PC-3 (cell line): ENCODE data around the gene ANGPTL4. TPM values are rescaled to one million over a fixed set of nuclear protein-coding genes. Genes with fewer than 3 reads are reported as not detected.

ENCODE experiments used
- ATAC-seq: fragments of 200-7000 bp; cut with Tn5 transposase; 2 replicates; pipeline ENCODE4 v1.9.1; 2020; ENCODE audit warnings: mild to moderate bottlenecking, moderate library complexity
- BruUV-seq: library from RNA; stranded (reverse); fragments of 400-500 nt; replicated peaks from 2 replicates; lab custom pipeline; 2021; lab: Mats Ljungman, UMichigan
- CTCF ChIA-PET: fragments of 300-600 bp; sonication (Branson Sonifier 250); formaldehyde crosslinking; loops from one replicate; lab custom pipeline; 2022; ENCODE audit warnings: antibody characterized with exemption; lab: Charles Lee
- POLR2A ChIA-PET: fragments of 300-600 bp; sonication (Branson Sonifier 250); formaldehyde crosslinking; loops from one replicate; lab custom pipeline; 2022; ENCODE audit warnings: antibody characterized with exemption; ENCODE audit not compliant: unreplicated experiment; lab: Charles Lee
- DNase-seq: peaks from one replicate; pipeline ENCODE4 v3.0.0-alpha.2; 2015
- H2AFZ ChIP-seq: fragments of 300-600 bp; sonication (generic); 2 replicates; pipeline ENCODE4 v1.6.0; 2016; ENCODE audit warnings: antibody characterized with exemption, low read length
- H3F3A ChIP-seq: fragments of 300-600 bp; sonication (generic); one replicate; pipeline ENCODE4 v1.6.0; 2017; ENCODE audit warnings: antibody characterized with exemption, low read length, control low read depth, mild to moderate bottlenecking; ENCODE audit not compliant: unreplicated experiment
- H3K27ac ChIP-seq: fragments of 300-600 bp; sonication (generic); 2 replicates; pipeline ENCODE4 v1.5.1; 2016; ENCODE audit warnings: mild to moderate bottlenecking, low read length
- H3K27me3 ChIP-seq: fragments of 300-600 bp; sonication (generic); 2 replicates; pipeline ENCODE4 v1.6.1; 2016; ENCODE audit warnings: low read length, mixed read lengths
- H3K36me3 ChIP-seq: fragments of 300-600 bp; sonication (generic); 2 replicates; pipeline ENCODE4 v1.6.1; 2016; ENCODE audit warnings: low read depth, mixed run types, low read length, mixed read lengths
- H3K4me1 ChIP-seq: fragments of 300-600 bp; sonication (generic); 2 replicates; pipeline ENCODE4 v1.5.1; 2016; ENCODE audit warnings: low read length; ENCODE audit not compliant: insufficient read depth
- H3K4me2 ChIP-seq: fragments of 300-600 bp; sonication (generic); 2 replicates; pipeline ENCODE4 v1.6.0; 2016; ENCODE audit warnings: low read length
- H3K4me3 ChIP-seq: fragments of 300-600 bp; sonication (generic); 2 replicates; pipeline ENCODE4 v1.5.1; 2016; ENCODE audit warnings: mild to moderate bottlenecking, low read length, mixed read lengths
- H3K79me2 ChIP-seq: fragments of 300-600 bp; sonication (generic); 2 replicates; pipeline ENCODE4 v1.6.1; 2017; ENCODE audit warnings: low read length, mixed read lengths
- H3K9ac ChIP-seq: fragments of 300-600 bp; sonication (generic); 2 replicates; pipeline ENCODE4 v1.6.0; 2016; ENCODE audit warnings: mild to moderate bottlenecking, low read length
- H3K9me2 ChIP-seq: fragments of 300-600 bp; sonication (generic); replicated peaks from 2 replicates; pipeline ENCODE4 v1.6.1; 2016; ENCODE audit warnings: mixed run types, low read length, mixed read lengths
- H3K9me3 ChIP-seq: fragments of 300-600 bp; sonication (generic); 2 replicates; pipeline ENCODE4 v1.6.1; 2016; ENCODE audit warnings: low read length, mixed read lengths
- H4K20me1 ChIP-seq: fragments of 300-600 bp; sonication (generic); 2 replicates; pipeline ENCODE4 v1.6.1; 2016; ENCODE audit warnings: low read length, mixed read lengths
- CTCF ChIP-seq: fragments of 300-600 bp; sonication (generic); conservative IDR thresholded peaks from 2 replicates; pipeline ENCODE4 v1.5.1; 2017; ENCODE audit warnings: antibody characterized with exemption, low read depth, mild to moderate bottlenecking, low read length
- EZH2 ChIP-seq: fragments of 300-600 bp; sonication (generic); IDR thresholded peaks from one replicate; pipeline ENCODE4 v1.6.1; 2017; ENCODE audit warnings: antibody characterized with exemption, mild to moderate bottlenecking, low read length; ENCODE audit not compliant: unreplicated experiment
- EZH2phosphoT487 ChIP-seq: fragments of 300-600 bp; sonication (generic); IDR thresholded peaks from 2 replicates; pipeline ENCODE4 v1.6.1; 2018; ENCODE audit warnings: mild to moderate bottlenecking, antibody characterized with exemption, low read length, borderline replicate concordance
- intact Hi-C: fragments of 100-400 bp; cut with micrococcal nuclease; formaldehyde crosslinking; loops from 2 replicates; pipeline ENCODE4 v1.9.0; 2023
- total RNA-seq: library from RNA; depleted of rRNA; stranded (reverse); fragments of >200 nt; gene quantifications from 2 replicates; pipeline ENCODE4 v1.2.3, GENCODE V29; 2014

ANGPTL4 gene
- total RNA-seq, 1 experiment from 2014 or later, result 6.7 TPM

DNA sequence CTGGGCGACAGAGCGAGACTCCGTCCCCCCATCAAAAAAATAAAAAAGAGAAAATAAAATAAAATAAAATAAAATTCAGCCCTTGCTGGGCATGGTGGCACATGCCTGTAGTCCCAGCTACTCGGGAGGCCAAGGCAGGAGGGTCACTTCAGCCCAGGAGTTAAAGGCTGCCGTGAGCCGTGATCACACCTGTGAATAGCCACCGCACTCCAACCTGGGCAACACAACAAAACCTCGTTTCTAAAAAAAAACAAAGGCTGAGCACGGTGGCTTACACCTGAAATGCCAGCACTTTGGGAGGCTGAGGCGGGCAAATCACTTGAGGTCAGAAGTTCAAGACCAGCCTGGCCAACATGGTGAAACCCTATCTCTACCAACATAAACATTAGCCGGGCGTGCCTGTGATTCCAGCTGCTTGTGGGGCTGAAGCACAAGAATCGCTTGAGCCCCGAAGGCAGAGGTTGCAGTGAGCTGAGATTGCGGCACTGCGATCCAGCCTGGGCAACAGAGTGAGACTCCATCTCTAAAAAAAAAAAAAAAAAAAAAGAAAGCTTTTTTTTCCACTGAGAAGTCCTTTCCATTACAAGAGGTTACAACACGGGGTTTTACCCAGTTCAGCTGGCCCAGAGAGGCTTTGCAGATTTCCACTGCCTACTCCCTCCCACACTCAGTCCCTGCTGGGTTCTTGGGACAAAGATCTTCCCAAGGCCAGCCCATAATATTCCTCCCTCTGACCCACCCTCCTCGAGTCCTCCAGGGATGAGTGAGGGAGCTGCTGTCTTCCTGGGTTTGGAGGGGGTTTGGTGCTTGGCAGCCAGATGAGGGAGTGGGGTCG is 6.4 kb downstream of the ANGPTL4 start:
- no TSS peak for BruUV-seq
- no peaks in the 10 kb centered on the region for H3F3A ChIP-seq
- no peak overlapping the region for H2AFZ ChIP-seq
- H3K9ac ChIP-seq, result no peak overlapping the region
- no peak overlapping the region for H3K27ac ChIP-seq
- H4K20me1 ChIP-seq, result no peaks in the 10 kb centered on the region
- no peaks in the 10 kb centered on the region for H3K36me3 ChIP-seq
- DNase-seq, result no peak
- peaks cover 16% of the 10 kb centered on the region for H3K4me1 ChIP-seq
- intact Hi-C loops, result no loop called here
- no peaks in the 10 kb centered on the region for H3K9me3 ChIP-seq
- POLR2A ChIA-PET, result no interaction called here
- CTCF ChIA-PET, result no interaction called here
- ATAC-seq, result no peak
- H3K4me2 ChIP-seq, result no peak overlapping the region
- H3K9me2 ChIP-seq, result no peaks in the 10 kb centered on the region
- no peak for TF ChIP-seq EZH2phosphoT487
- TF ChIP-seq CTCF, result no peak
- TF ChIP-seq EZH2, result no peak
- no peaks in the 10 kb centered on the region for H3K79me2 ChIP-seq
- no peak overlapping the region for H3K4me3 ChIP-seq
- no peaks in the 10 kb centered on the region for H3K27me3 ChIP-seq

GRCh38 chr19:8371011-8371804 is 7.3 kb downstream of the ANGPTL4 start:
- DNase-seq (no peak), ATAC-seq (no peak)
- intact Hi-C loops, result no loop called here
- Histone ChIP-seq H3K4me1 (peaks cover 16% of the 10 kb centered on the region), H2AFZ (no peak overlapping the region), H3K36me3 (no peaks in the 10 kb centered on the region), H4K20me1 (no peaks in the 10 kb centered on the region), H3K79me2 (no peaks in the 10 kb centered on the region), H3K27me3 (no peaks in the 10 kb centered on the region), H3K9ac (no peak overlapping the region), H3K9me2 (no peaks in the 10 kb centered on the region), H3K4me2 (no peak overlapping the region), H3K4me3 (no peak overlapping the region), H3K27ac (no peak overlapping the region), H3F3A (no peaks in the 10 kb centered on the region), H3K9me3 (no peaks in the 10 kb centered on the region)
- POLR2A ChIA-PET, result no interaction called here
- TF ChIP-seq EZH2phosphoT487 (no peak), EZH2 (no peak), CTCF (no peak)
- CTCF ChIA-PET, result no interaction called here
- no TSS peak for BruUV-seq
